COLO668 (cell line): ENCODE measurements around the gene CTSE.

ENCODE experiments used
- DNase-seq: peaks from one replicate; lab custom pipeline; 2025; ENCODE audit not compliant: unreplicated experiment; lab: John Stamatoyannopoulos, UW

The CTSE gene

DNA sequence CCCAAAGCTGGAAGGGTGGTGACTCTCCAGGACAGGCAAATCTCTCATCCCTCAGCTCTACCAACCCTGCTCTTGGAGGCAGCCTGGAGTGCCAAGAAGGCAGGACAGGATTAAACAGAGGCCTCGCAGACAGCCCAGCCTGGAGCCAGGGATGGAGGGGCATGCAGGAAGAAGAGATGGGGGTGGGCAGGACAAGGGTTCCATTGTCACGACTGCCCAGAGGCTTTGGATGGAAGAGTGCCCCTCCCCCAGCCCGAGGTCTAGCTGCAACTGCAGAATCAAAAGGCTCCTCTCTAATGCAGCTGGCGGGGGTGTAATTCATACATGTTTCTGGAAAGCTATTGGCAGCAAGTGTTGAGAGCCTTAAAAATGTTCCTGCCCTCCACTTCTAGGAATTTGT is 29.3 kb downstream of the CTSE start:
- no peak for DNase-seq

DNA sequence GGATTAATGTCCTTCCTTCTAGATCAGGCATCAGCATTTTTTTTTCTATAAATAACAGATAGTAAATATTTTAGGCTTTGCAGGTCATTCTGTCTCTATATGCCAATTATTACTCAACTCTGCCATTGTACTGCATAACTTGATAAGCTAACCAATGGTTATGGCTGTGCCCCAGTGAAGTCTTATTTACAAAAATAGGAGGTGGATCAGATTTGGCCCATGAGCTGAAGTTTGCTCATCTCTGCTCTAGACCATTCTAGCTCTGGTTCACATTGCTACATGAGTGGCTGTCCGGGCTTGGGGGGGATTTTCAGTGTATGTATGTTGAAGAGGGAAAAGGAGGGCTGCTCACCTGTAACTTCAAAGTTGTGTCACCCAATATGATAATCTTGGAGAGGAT is 30.6 kb downstream of the CTSE start:
- no peak for DNase-seq

DNA sequence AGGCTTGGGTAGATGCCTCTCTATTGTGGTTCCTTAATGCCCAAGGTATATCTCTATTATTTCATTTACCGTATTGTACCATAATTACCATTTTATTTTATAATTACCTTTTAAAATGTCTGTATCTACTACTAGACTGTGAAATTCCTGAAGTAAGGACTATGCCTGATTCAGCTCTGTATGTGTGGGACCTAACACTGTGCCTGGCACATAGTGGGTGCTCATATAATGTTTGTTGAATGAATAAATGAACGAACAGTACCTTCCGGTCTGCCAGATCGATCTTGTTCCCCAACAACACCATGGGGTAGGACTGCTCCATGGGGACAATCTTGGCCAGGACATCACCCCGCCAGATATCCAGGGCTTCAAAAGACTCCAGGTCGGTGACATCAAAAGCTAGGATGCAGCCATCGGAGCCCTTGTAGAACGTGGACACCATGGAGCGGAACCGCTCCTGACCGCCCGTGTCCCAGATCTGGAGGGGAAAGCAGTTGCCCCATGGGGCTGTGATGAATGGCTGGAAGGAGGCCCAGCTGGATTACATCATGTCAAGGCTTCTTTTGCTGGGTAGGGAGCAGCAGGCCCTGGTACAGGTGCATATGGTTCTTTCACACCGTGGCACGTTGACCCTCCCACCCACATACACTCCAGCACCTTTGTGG is 31.3 kb downstream of the CTSE start:
- no peak for DNase-seq

DNA sequence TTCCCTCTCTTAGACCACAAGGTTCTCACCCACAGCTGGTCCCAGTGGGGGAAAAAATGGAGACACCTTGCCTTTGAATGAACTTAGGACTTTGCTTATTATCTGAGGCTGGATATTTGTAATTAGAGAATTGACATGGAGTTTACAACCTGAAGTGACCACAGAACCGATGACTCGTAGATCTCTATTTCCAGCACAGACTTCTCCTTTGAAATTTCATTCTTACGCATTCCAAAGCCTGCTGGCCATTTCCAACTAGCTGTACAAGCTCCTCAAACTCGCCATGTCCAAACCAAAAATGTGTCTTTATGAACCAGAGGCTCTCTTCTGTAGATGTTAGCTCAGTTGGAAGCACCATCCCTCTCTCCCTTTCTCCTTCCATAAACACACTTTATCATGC is 32.5 kb downstream of the CTSE start:
- DNase-seq: no peak

DNA sequence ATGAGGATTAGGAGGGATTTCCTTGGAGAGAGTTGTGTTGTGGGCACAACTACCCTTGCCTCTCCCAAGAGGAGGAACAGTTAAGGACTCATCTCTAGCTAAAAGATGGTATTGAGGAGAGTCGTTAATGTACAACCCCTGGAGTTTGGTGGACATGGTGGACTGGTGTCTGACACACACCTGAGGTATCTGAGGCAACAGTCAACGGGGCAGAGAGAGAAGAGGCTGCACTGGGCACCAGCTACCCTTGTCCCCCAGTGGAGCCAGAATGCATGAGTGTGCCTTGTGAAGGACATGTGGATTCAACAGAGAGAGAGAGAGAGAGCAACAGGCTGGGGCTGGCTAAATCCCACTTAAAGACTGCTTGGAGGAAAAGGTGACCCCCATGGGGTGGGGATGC is 33.5 kb downstream of the CTSE start:
- no peak for DNase-seq

DNA sequence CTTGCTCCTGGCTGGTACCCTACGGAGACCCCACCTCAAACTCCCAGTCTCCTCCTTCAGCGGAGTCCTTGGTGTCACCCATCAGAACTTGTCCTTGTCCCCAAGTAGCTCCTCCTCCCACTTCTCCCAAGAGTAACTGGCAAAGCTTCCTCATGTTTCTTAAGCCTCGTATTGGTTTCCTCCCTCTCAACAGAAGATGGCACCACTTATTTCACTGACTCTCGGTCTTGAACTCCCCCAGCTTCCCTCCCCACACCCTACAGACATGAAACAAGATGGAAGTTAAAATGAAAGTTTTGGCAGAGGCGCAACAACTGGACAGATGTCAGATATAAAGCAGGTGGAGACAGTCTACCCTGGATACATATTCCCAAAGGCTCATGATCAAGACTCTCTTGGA is 33.9 kb downstream of the CTSE start:
- no peak for DNase-seq

DNA sequence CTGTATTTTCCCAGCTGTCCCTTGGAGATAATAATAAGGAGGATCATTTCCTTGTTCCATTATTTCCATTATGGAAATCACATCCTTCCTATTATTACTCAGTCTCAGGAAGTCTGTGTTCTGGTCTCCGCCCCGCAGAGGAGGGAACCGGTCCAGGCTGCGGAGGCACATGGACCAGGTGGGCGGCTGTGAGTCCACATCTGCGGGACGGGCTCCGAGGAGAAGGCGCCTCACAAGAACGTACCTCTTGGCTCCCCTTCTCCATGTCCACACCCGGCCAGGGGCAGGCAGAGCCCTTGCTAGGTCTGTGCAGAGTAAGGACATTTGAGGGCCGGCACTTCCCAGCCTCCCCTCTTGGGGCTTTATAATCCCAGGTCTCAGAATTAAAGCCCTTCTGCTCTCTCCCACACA is 35.1 kb downstream of the CTSE start:
- DNase-seq: no peak

DNA sequence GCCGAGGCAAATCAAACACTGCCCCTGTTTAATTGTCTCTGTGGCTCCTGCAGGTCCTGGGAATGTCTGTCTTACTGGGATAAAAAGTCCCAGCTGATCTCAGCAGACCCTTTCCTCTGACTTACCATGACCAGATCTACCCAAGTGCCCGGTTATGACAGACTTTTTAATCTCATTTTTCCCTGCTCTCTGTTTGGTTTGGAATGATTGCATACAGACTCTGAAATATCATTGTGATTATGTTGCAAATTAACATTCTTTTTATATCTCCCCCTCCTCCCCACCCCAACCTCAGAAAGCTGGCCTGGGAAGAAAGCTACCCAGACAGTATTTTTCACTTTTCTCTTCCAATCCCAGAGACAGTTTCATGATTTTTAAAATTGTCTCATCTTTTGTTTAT is 36.8 kb downstream of the CTSE start:
- no peak for DNase-seq

DNA sequence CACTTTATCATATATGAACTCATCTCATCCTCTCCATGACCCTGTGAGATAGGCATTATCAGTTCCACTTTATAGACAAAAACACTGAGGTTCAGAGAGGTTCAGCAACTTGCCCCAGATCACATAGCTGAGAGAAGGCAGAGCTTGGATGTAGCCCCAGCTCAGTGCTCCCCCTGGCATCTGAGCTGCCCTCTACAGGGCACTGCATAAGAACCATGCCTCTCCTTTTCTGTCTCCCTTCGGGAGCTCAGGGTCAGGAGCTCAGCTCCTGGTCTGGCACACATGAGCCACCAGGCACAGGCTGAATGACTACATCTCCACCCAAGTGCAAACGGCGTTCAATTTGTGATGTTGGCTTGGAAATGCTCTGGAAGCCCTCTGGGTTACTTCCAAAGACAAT is 37.4 kb downstream of the CTSE start:
- no peak for DNase-seq

DNA sequence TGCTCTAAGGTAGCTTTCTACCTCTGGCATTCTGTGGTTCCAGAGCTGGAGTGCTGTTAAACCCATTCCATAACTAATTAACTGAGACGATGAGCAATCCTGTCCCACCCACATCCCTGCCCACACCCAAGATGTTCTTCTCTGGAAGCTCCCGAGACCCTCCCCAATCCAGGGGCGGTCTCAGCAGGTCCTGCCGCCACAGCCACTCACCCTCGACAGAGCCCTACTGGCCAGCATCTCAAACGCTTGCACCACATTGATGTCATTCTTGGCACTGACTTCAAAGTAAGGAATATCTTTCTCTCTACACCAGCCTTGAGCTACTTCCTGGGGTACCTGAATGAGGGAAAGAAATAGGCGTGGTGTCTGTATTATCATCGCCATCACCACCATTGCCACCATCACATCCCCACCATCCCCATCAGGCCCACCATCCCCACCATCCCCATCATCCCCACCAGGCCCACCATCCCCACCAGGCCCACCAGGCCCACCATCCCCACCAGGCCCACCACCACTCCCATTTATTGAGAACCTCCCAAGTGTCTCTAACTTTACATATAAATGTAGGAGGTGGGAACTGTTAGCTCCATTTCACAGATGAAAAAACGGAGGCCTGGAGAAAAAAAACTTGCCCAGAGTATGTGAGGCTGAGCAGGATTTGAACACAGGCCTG is 38.2 kb downstream of the CTSE start:
- no peak for DNase-seq

DNA sequence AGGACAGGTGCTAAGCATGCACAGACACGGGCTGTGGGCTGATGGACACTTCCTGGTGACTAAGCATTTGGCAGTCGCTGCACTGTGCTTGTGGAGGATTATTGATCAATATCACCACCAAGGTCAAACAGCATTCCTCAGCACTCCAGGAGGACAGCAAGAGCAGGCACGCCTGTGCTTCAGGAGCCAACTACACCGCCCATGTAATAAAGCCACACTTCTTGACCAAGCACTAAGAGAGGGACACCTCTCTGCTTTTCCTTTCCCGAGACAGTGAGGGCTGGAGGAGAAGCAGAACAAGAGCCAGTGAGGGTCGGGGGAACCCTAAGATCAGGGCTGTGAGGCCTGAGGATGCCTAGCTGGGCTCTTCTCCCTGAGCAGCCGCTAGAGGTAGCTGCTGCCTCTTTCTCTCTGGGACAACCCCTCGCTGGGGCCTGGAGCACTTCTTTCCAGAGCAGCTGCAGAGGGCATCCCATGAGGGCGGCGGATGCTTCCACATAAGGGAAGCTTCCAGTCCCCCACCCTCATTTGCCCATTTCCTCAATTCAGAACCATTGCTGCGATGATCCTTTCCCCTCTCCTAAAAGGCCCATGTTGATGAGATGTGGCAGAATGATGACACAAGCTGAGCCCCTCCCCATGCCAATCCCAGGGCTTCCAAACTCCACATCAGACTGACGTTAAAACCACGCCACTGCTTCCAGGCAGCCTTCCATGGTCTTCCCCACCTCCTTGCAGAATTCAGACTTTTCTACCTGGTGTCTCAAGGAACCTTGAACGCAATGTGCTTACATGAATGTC is 39.6 kb downstream of the CTSE start:
- DNase-seq: peak; percentile 54

DNA sequence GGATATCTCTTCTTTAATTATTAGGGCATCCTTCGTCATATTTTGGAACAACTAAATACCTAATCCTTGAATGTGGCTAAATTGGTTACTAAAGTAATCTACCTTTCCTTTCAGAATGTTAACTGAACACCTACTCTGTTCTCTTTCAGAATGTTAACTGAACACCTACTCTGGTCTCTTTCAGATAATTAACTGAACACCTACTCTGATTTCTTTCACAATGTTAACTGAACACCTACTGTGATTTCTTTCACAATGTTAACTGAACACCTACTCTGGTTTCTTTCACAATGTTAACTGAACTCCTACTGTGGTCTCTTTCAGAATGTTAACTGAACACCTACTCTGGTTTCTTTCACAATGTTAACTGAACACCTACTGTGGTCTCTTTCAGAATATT is 42.4 kb downstream of the CTSE start:
- DNase-seq: no peak

DNA sequence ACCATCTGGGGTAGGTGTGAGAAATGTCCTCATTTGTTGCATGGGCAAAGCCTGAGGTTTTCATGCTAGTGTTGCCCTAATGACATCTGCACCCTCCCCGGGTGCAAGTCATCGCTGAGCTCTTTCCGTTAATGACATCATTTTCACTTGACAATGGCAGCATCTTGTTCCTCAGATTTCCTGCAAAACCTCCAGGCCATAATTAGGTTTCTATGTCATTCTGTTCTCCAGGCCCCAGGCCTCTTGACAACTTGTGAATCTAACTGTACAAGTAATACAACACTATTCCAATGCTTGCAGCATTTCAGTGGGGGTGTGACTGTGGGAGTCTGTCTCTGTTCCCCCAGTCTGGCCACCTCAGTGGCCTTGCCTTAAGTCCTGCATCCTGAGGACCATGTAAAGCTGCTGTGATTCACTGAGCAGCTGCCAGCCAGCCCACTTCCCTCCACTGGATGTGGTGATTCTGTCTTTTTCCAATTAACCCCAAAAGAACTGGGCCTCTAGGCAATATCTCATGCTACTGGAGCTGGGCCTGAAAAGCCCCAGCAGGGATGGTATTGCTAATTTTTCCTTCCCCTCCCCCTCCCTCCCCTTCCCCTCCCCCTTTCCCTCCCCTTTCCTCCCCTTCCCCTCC is 43.3 kb downstream of the CTSE start:
- no peak for DNase-seq

DNA sequence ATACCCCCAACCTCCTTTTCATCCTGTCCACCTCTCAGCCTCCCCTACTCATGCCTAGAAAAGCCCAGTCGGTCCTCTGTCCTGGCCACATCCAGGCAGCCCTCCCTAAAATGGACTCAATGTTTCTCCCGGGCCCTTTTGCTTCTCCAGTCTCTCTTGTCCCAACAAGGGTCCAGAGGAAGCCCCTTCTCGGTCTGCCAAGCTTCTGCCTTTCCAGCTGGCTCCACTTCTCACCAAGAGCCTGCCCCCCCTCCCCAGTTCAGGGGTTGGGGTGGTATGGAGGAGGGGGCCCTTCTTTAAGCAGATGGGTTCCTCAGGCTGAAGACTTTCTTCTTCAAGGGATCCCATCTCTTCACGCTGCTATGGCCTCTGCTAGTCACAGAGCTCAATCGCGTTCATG is 44.4 kb downstream of the CTSE start:
- no peak for DNase-seq

DNA sequence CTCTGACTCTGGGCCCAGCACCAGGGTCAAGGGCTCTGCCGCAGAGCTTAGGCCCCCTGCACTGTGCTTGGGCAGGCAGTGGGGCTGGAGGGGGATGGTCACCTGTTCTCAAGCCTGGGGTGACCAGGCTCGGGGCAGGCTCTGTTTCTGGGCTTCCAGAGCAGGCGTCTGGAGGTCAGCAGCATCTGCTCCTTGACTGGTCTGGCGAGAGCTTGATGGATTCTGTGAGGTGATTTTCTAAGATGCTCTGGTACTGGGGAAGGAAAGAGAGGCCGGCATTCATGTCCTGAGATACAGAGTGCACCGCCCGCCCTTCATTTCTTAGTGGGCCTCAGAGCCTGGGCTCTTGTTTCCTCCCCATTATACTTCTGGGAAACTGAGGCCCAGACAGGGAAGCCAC is 45.0 kb downstream of the CTSE start:
- DNase-seq: no peak

DNA sequence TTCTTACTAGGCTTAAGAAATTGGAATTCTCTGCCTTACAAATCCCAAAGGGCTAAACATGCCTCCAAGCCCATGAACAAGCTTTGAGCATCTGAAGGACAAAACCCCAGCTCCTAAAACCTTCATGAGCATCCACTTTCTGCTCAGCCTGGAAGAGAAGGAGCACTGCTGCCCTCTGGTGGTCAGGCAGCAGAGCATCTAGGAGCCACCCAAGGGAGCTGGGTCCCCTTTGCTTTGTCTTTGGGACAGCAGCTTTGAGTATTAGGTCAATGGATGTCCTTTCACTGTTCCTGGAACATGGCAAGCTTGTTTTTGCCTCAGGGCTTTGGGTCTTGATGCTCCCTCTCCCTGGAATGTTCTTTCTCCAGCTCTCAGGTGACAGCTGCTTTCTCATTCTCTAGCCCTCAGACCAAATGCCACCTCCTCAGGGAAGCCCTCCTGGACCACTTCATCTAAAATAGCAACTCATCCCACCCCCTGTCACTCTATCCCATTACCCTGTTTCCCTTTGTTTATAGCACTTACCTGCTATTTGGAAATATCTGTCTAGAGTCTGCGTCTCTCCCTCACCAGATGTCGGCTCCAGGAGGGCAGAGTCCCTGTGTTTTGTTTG is 46.2 kb downstream of the CTSE start:
- DNase-seq: peak; percentile 88

DNA sequence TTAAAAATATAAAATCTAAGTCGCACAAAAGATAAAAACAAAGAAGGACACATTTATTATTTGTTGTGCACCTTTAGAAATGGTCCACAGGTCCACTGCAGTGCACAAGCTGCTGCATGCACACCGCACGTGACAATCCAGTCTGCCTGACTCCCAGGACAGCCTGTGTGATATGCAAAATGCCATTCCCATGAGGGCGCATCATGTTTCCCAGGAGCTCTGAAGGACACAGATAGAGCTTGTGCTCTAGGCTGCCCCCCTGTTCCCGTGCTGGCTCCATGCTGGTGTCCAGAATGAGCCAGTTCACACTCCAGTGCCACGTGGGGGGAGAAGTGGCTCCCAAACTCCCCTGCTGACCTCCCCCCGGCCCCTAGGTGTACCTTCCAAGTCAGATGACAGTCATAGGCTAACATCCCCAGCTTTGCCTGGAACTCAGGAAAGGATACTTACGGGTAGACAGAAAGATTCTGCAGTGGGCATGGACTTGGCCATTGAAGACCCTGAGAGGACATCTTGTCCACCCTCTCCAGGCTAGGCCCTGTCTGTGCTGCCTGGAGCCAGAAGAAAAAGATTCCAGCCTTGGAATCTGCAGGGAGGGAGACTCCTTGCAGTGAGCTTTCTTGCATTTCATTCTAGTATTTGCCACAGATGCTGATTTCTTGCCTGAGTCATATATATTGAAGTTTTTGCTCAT is 46.8 kb downstream of the CTSE start:
- DNase-seq: peak; percentile 36

DNA sequence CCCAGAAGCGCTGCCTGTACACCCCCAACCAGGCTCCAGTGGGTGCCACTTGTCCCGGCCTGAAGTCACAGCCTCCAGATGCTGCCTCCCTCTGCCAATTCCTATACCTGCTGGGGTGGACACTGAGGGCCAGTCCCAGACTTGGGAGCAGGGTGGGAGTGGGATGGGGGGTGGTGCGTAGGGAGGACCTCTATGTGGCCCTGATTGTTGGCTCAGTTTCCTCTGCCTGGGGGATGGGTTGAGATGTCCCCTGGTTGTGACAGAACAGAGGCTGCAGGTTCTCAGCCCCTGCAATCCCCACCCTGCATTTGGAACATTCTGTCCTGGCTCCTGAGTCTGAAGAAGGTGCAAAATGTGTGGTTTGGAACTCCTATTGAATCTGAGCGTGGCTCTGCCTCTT is 47.7 kb downstream of the CTSE start:
- DNase-seq: no peak

DNA sequence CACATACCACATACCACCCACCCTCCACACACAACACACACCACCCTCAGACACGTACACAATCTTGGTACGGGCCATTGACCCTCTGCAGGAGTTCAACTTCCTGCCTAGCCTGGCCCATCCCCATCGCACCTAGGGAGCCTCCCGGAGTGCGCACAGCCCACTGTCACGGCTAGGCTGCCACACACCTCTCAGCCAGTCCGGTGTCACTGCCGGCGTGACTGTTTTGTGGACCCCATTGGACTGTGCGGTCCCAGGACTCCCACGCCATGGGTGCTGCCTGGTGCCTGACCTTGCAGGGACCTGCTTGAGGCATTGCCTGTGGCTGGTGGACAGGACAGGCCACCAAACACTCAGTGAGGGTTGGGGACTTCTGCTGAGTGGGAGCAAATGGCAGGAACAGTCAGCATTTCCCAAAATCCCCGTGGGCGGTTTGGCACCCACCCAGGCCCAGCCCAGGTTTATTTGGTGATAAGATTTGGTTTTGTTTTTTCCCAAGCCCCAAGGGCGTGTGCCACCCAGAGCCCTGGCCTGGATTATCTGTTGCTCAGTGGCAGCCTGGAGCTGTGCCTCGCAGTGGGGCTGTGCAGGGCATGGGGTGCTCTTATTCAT is 48.2 kb downstream of the CTSE start:
- DNase-seq: no peak

DNA sequence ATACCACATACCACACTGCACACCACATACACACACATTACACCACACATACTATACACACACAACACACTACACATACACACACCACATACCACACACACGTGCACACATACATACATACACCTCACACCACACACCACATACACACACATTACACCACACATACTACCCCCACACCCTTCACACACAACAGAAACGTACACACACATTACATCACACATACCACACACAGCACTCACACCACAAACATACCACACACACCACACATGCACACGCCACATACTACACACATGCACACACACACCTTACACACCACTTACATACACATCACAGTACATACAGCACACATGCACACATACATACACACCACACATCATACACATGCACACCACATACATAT is 49.0 kb downstream of the CTSE start:
- no peak for DNase-seq
